Mesendoderm (in vitro differentiated cells): ENCODE measurements around the gene CAMK1.

Experiments
- DNase-seq: peaks from one replicate; pipeline ENCODE4 v3.0.0; 2013
- H2AK5ac ChIP-seq: 2 replicates; pipeline ENCODE4 v1.6.1; 2013; ENCODE audit warnings: low read length, inconsistent platforms
- H2BK120ac ChIP-seq: 2 replicates; pipeline ENCODE4 v1.6.1; 2013; ENCODE audit warnings: low read depth, mild to moderate bottlenecking, low read length, moderate library complexity, mixed read lengths
- H2BK15ac ChIP-seq: replicated peaks from 2 replicates; pipeline ENCODE4 v1.6.1; 2013; ENCODE audit warnings: low read depth, mild to moderate bottlenecking, moderate library complexity
- H2BK5ac ChIP-seq: 2 replicates; pipeline ENCODE4 v1.6.1; 2013; ENCODE audit warnings: low read length, inconsistent platforms
- H3K18ac ChIP-seq: 2 replicates; pipeline ENCODE4 v1.6.1; 2013; ENCODE audit warnings: mild to moderate bottlenecking, low read length, mixed read lengths
- H3K23ac ChIP-seq: one replicate; pipeline ENCODE4 v1.6.1; 2013; ENCODE audit warnings: low read length
- H3K27ac ChIP-seq: 2 replicates; pipeline ENCODE4 v1.5.1; 2013; ENCODE audit warnings: low read depth, mild to moderate bottlenecking, inconsistent platforms, low read length, moderate library complexity
- H3K27me3 ChIP-seq: 2 replicates; pipeline ENCODE4 v1.6.1; 2013; ENCODE audit warnings: low read length, control low read depth, mild to moderate bottlenecking, inconsistent platforms; ENCODE audit not compliant: insufficient read depth, poor library complexity
- H3K36me3 ChIP-seq: 2 replicates; pipeline ENCODE4 v1.6.1; 2013; ENCODE audit warnings: low read length, inconsistent platforms; ENCODE audit not compliant: control insufficient read depth, insufficient read depth
- H3K4ac ChIP-seq: one replicate; pipeline ENCODE4 v1.6.1; 2013; ENCODE audit warnings: low read depth, mild to moderate bottlenecking, low read length, moderate library complexity
- H3K4me1 ChIP-seq: 2 replicates; pipeline ENCODE4 v1.6.1; 2013; ENCODE audit warnings: low read depth, low read length, inconsistent platforms; ENCODE audit not compliant: control insufficient read depth
- H3K4me2 ChIP-seq: 2 replicates; pipeline ENCODE4 v1.6.1; 2013; ENCODE audit warnings: low read length
- H3K4me3 ChIP-seq: 2 replicates; pipeline ENCODE4 v1.5.1; 2013; ENCODE audit warnings: mild to moderate bottlenecking, low read length
- H3K56ac ChIP-seq: one replicate; pipeline ENCODE4 v1.6.1; 2013; ENCODE audit warnings: low read length
- H3K79me1 ChIP-seq: 2 replicates; pipeline ENCODE4 v1.6.1; 2013; ENCODE audit warnings: low read length, inconsistent platforms
- H3K79me2 ChIP-seq: 2 replicates; pipeline ENCODE4 v1.6.1; 2013; ENCODE audit warnings: mild to moderate bottlenecking, low read length; ENCODE audit not compliant: control insufficient read depth, insufficient read depth
- H3K9ac ChIP-seq: 2 replicates; pipeline ENCODE4 v1.6.1; 2013; ENCODE audit warnings: low read length, inconsistent platforms
- H4K5ac ChIP-seq: one replicate; pipeline ENCODE4 v1.6.1; 2013; ENCODE audit warnings: low read length
- H4K8ac ChIP-seq: one replicate; pipeline ENCODE4 v1.6.1; 2013; ENCODE audit warnings: low read depth, mild to moderate bottlenecking, control low read depth, low read length, moderate library complexity
- WGBS: extraction: QIAGEN DNeasy Blood & Tissue Kit; methylation state at CpG from one replicate; pipeline ENCODE4 v1.1.7; 2013; ENCODE audit warnings: low lambda C conversion rate, missing lambda C conversion rate; ENCODE audit not compliant: insufficient coverage; ENCODE audit errors: extremely low coverage; 5-methylcytosine and 5-hydroxymethylcytosine counted together

Gene CAMK1

DNA sequence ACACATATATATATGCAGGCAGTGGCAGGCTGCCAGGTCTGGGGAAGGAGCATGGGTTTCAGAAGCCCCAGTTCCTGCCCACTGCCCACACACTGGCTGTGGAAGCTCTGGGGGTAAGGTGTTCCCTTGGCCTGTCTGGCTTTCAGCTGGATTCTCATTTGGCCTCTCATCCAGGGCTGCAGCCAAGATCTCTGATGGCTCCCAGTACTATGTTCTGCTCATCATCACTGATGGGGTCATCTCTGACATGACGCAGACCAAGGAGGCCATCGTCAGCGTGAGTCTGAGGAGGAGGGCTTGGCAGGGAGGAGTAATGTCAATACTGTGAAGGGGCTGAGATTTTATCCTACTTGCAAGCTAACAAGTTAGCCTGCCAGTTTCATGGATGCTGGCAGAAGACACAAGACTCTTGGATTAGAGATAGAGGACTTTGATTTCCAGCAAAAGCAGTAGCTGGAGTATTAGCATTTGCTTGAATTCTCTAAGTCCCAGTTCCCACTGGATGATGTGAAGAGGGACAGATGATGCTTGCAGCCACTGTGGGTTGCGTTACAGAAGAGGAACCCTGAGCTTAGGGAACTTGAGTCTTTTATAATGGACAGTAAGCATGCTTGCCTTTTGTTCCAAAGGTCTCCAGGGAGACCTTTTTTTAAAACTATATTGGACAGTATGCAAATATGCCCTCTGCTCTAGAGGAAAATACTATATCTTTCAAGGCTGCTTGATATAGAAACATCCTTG, 43.8 kb downstream of the CAMK1 start:
- no peak overlapping the region for H3K9ac ChIP-seq
- no peak overlapping the region for H3K23ac ChIP-seq
- H2BK120ac ChIP-seq: no peak overlapping the region
- H2BK5ac ChIP-seq: no peak overlapping the region
- no peak overlapping the region for H2AK5ac ChIP-seq
- no peaks in the 10 kb centered on the region for H3K79me2 ChIP-seq
- no peaks in the 10 kb centered on the region for H3K79me1 ChIP-seq
- no peak for DNase-seq
- H2BK15ac ChIP-seq: no peak overlapping the region
- H3K27me3 ChIP-seq: no peaks in the 10 kb centered on the region
- H3K4me2 ChIP-seq: no peak overlapping the region
- no peak overlapping the region for H3K56ac ChIP-seq
- H3K18ac ChIP-seq: no peak overlapping the region
- no peak overlapping the region for H3K27ac ChIP-seq
- no peaks in the 10 kb centered on the region for H3K36me3 ChIP-seq
- no peaks in the 10 kb centered on the region for H3K4me1 ChIP-seq
- H4K8ac ChIP-seq: no peak overlapping the region
- H4K5ac ChIP-seq: no peak overlapping the region
- WGBS: no CpG with 5 or more reads among the region's 4 CpGs
- H3K4me3 ChIP-seq: no peak overlapping the region
- no peak overlapping the region for H3K4ac ChIP-seq

DNA sequence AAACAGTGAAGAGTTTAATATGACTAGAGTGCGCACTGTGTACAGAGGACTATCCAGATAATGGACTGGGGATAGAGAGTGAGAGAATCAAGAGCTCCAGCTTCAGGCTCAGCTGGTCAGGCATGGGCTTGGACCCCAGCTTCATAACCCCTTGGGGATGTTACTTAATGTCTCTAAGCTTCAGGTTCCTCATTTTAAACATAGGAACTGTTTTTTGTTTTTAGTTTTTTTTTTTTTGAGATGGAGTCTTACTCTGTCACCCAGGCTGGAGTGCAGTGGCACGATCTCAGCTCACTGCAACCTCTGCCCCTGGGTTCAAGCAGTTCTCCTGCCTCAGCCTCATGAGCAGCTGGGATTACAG, 48.1 kb downstream of the CAMK1 start:
- H3K4me3 ChIP-seq: no peak overlapping the region

DNA sequence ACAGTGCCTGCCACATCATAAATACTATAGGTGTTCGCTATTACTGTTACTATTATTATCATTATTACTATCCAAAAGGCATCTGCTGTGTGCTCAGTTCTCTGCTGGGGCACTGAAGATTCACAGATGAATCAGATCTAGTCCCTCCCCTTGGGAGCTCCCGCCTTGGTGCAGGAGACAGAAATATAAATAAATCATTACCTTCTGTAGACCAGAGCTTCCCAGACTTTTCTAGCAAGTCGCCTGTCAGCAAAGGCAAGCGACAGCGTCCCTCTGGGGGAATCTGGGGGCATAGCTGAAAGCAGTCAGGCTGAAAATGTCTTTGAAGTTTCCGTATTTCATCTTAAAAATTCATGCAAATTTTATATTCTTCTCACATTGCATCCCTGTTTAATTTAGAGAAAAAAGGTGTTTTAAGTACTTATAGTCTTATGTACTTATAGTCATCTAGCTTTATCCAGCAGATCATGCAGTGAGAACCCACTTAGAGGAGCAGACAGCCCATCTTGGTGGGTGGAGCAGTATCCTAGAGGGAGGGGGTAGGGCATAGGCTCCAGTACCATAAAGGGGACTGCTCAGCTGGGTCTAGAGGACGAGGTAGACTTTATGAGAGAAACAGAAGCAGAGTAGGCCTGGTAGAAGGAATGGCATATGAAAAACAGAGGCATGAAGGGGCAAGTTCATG, 48.6 kb downstream of the CAMK1 start:
- no peak for DNase-seq
- Histone ChIP-seq H3K79me1 (no peaks in the 10 kb centered on the region), H2BK120ac (no peak overlapping the region), H3K79me2 (no peaks in the 10 kb centered on the region), H2BK15ac (no peak overlapping the region), H3K27ac (no peak overlapping the region), H4K5ac (no peak overlapping the region), H4K8ac (no peak overlapping the region), H2BK5ac (no peak overlapping the region), H3K36me3 (no peaks in the 10 kb centered on the region), H2AK5ac (no peak overlapping the region), H3K18ac (no peak overlapping the region), H3K23ac (no peak overlapping the region), H3K4ac (no peak overlapping the region), H3K9ac (no peak overlapping the region), H3K27me3 (no peaks in the 10 kb centered on the region), H3K4me2 (no peak overlapping the region), H3K4me1 (no peaks in the 10 kb centered on the region), H3K4me3 (no peak overlapping the region), H3K56ac (no peak overlapping the region)
- no CpG with 5 or more reads among the region's 7 CpGs for WGBS

More for the DNA sequence above, 48.1 kb downstream of the CAMK1 start:
- no peak for DNase-seq
- Histone ChIP-seq H2BK120ac (no peak overlapping the region), H3K23ac (no peak overlapping the region), H3K4me2 (no peak overlapping the region), H4K8ac (no peak overlapping the region), H3K4me1 (no peaks in the 10 kb centered on the region), H2BK5ac (no peak overlapping the region), H2AK5ac (no peak overlapping the region), H3K4ac (no peak overlapping the region), H3K56ac (no peak overlapping the region), H2BK15ac (no peak overlapping the region), H3K9ac (no peak overlapping the region), H3K27ac (no peak overlapping the region), H3K79me2 (no peaks in the 10 kb centered on the region), H3K36me3 (no peaks in the 10 kb centered on the region), H3K79me1 (no peaks in the 10 kb centered on the region), H3K27me3 (no peaks in the 10 kb centered on the region), H3K18ac (no peak overlapping the region), H4K5ac (no peak overlapping the region)
- WGBS: no CpG with 5 or more reads among the region's 2 CpGs

DNA sequence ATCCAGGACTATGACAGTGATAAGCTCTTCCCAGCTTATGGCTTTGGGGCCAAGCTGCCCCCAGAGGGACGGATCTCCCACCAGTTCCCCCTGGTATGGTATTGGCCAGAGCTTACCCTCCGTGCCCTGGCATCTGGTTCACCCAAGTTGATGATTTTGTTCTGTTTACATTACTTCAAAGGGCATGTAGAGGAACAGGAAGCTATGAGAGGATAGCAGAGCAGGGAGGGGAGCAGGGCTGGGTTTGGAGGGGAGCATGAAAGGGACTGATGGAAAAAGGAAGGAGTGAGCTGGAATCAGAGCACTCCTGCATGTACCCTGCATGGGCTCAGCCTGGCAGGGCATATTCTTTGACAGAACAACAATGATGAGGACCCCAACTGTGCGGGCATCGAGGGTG, 51.6 kb downstream of the CAMK1 start:
- Histone ChIP-seq H4K8ac (no peak overlapping the region), H3K4ac (no peak overlapping the region), H3K27ac (no peak overlapping the region), H2BK120ac (no peak overlapping the region), H2BK15ac (no peak overlapping the region), H3K9ac (no peak overlapping the region), H3K4me3 (no peak overlapping the region), H2BK5ac (no peak overlapping the region), H3K4me2 (no peak overlapping the region), H3K23ac (no peak overlapping the region), H3K18ac (no peak overlapping the region), H3K79me2 (no peaks in the 10 kb centered on the region), H3K27me3 (no peaks in the 10 kb centered on the region), H2AK5ac (no peak overlapping the region), H3K79me1 (no peaks in the 10 kb centered on the region), H3K36me3 (no peaks in the 10 kb centered on the region), H3K4me1 (no peaks in the 10 kb centered on the region), H3K56ac (no peak overlapping the region), H4K5ac (no peak overlapping the region)
- no CpG with 5 or more reads among the region's 4 CpGs for WGBS
- DNase-seq: no peak

DNA sequence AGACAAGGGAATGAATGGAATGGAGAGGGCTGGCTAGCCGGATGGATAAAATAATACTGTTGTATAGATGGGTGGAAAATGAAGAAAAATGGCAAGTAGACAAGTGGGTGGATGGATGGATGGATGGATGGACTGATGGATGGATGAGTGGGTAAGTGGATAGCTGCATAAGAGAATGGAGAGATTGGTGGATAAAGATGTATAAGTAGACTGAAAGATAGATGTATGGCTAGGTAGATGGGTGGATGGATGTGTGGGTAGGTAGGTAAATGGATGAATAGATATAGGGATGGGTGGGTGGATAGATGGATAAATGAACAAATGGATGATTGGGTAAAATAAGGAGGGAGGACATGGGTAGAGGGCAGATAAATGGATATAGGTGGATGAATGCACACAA, 52.2 kb downstream of the CAMK1 start:
- WGBS: no CpG with 5 or more reads among the region's 1 CpG

More for the DNA sequence above, 52.2 kb downstream of the CAMK1 start:
- H3K27ac ChIP-seq: no peak overlapping the region
- H3K18ac ChIP-seq: no peak overlapping the region
- no peak overlapping the region for H2BK5ac ChIP-seq
- no peak overlapping the region for H3K4ac ChIP-seq
- H2BK120ac ChIP-seq: no peak overlapping the region
- no peak overlapping the region for H3K4me3 ChIP-seq
- H4K8ac ChIP-seq: no peak overlapping the region
- H3K27me3 ChIP-seq: no peaks in the 10 kb centered on the region
- no peak for DNase-seq
- no peak overlapping the region for H3K56ac ChIP-seq
- H3K79me2 ChIP-seq: no peaks in the 10 kb centered on the region
- no peaks in the 10 kb centered on the region for H3K4me1 ChIP-seq
- no peak overlapping the region for H2BK15ac ChIP-seq
- no peak overlapping the region for H3K9ac ChIP-seq
- no peaks in the 10 kb centered on the region for H3K36me3 ChIP-seq
- no peak overlapping the region for H3K4me2 ChIP-seq
- no peak overlapping the region for H2AK5ac ChIP-seq
- no peak overlapping the region for H3K23ac ChIP-seq
- H3K79me1 ChIP-seq: no peaks in the 10 kb centered on the region
- H4K5ac ChIP-seq: no peak overlapping the region
